ENCODE measurements around the gene UBTD2. TPM values are rescaled to one million over a fixed set of nuclear protein-coding genes. Genes with fewer than 3 reads are reported as not detected.
A peak's percentile ranks its signal among the peaks of the same experiment; 100 is the strongest.
"Not testable (repeated sequence)": the region's sequence is repeated elsewhere in the genome, so short reads cannot be mapped to it uniquely, and the experiment has no call there.

UBTD2 gene
- total RNA-seq, 1 donor from 2014 or later: 6.8 TPM

DNA sequence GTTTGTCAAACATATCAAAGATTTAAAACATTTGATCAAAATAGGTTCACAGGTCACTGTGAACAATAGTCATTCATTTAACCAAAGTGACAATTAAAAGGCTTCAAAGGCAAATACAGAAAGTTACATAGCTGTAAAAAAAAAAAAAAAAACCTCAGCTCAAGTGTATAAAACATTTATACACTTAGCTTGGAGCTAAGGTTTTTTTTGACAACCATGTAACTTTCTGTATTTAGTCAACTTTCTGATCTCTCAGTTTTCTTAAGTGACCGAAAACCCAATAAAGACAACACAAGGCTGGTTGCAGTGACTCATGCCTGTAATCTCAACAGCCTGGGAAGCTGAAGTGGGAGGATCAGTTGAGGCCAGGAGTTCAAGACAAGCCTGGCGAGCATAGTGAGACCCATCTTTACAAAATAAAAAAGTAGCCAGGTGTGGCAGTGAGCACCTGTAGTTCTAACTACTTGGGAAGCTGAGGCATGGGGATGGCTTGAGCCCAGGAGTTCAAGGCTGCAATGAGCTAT, 16.4 kb upstream of the UBTD2 start:
- TF ChIP-seq, protein P1, sequence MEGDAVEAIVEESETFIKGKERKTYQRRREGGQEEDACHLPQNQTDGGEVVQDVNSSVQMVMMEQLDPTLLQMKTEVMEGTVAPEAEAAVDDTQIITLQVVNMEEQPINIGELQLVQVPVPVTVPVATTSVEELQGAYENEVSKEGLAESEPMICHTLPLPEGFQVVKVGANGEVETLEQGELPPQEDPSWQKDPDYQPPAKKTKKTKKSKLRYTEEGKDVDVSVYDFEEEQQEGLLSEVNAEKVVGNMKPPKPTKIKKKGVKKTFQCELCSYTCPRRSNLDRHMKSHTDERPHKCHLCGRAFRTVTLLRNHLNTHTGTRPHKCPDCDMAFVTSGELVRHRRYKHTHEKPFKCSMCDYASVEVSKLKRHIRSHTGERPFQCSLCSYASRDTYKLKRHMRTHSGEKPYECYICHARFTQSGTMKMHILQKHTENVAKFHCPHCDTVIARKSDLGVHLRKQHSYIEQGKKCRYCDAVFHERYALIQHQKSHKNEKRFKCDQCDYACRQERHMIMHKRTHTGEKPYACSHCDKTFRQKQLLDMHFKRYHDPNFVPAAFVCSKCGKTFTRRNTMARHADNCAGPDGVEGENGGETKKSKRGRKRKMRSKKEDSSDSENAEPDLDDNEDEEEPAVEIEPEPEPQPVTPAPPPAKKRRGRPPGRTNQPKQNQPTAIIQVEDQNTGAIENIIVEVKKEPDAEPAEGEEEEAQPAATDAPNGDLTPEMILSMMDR (IDR thresholded peaks at IDR 0.05): no peak
- Histone ChIP-seq H3K27ac (no peak overlapping the region), H3K9me3 (no peaks in the 10 kb centered on the region), H3K27me3 (no peaks in the 10 kb centered on the region), H3K4me1 (peaks cover 0 to 5% of the 10 kb centered on the region in 2 donors), H3K4me3 (no peak overlapping the region), H3K36me3 (no peaks in the 10 kb centered on the region)
- intact Hi-C loops (cut with DNase I): no loop called here
- no peak for DNase-seq (ENCODE audit: low spot score in 2 of 2)

DNA sequence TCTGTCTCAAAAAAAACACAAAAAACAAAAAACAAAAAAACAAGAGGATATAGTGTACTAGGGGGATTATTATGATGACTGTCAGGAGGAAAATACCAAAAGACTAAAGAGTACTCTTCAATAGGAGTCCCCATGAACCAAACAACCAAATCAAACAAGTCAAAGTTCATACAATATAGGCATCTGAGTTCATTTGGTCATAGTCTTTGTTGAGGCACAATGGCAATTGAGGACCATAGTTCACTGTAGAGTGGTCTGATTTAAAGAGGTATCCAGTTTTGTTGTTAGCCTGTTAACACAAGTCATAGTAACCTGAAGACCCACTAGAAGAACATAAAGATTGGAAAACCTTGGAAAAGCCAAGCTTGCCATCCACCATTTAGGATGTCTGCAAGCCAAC, 11.3 kb upstream of the UBTD2 start:
- Histone ChIP-seq H3K36me3 (no peaks in the 10 kb centered on the region), H3K4me3 (no peak overlapping the region), H3K27ac (no peak overlapping the region), H3K27me3 (no peaks in the 10 kb centered on the region), H3K9me3 (no peaks in the 10 kb centered on the region), H3K4me1 (peaks cover 0 to 5% of the 10 kb centered on the region in 2 donors)
- no peak for DNase-seq (ENCODE audit: low spot score in 2 of 2)
- intact Hi-C loops (cut with DNase I): no loop called here
- TF ChIP-seq, protein P1 (IDR thresholded peaks at IDR 0.05): no peak

DNA sequence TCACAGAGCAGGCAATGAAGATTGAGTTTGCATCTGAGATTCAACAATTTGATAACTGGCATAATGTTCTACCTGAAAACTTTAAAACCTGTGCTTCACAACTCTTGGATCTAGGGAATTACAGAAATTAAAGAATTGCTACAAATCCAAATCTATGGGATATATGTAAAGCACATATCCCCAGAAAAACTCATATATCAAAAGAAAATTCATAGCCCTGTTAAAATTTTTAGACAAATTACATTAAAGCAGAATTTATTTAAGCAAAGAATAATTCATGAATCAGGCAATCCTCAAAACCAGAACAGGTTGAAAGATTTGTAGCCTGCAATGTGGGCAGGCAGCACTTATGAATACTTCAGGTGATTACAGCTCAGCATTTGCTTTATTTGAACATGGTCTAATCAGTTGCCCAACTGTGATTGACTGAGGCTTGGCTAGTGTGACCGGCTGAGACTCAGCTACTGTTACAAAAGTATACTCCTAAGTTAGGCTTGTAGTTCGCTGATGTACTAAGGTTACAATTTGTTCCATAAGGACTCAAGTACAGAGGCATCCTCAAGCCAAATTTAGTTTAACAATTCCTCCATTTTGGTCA, 10.3 kb upstream of the UBTD2 start:
- intact Hi-C loops (cut with DNase I): loop anchor here (1.0 kb wide), 1 partner anchor 187 kb away; no protein-coding TSS in a partner anchor
- H3K27ac ChIP-seq: no peak overlapping the region
- no peaks in the 10 kb centered on the region for H3K9me3 ChIP-seq
- H3K36me3 ChIP-seq: no peaks in the 10 kb centered on the region
- peaks cover 0 to 5% of the 10 kb centered on the region in 2 donors for H3K4me1 ChIP-seq
- TF ChIP-seq, protein P1 (IDR thresholded peaks at IDR 0.05): no peak
- no peaks in the 10 kb centered on the region for H3K27me3 ChIP-seq
- no peak overlapping the region for H3K4me3 ChIP-seq
- no peak for DNase-seq (ENCODE audit: low spot score in 2 of 2)

DNA sequence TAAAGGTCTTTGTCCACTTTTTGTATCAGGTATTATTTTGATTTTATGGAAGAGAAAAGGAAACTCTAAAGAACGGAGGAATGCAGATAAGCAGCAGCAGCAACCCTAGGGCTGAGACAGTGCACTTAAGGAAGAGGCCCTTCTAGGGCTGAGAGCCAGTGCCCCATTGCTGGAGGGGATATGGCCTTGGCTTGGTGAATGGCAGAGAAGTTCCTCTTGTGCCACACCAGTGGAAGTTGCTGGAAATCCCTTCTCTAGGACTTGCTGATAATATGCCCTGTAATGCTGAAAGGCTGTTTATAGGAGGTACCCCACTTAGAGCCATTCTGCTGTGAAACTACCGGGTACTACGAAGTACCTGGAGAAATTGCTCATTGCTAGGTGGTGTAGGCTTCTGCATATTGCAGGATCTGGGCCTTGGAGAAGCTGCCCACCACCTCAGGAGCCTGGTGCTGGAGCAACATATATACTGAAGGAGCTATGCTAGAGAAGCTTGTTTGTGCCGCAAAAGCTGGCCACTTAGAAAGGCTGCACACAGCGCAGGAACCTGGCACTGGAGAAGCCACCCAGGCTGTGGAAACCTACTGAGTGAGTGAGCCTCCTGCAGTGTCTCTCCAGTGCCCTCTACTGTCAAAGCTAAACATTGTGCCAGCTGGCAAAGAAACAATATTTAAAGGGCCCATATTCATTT, 9.6 kb upstream of the UBTD2 start:
- no peaks in the 10 kb centered on the region for H3K4me1 ChIP-seq
- no peak overlapping the region for H3K27ac ChIP-seq
- DNase-seq (ENCODE audit: low spot score in 2 of 2): peak in 1 of 2 donors; percentile 80
- H3K9me3 ChIP-seq: no peaks in the 10 kb centered on the region
- no peaks in the 10 kb centered on the region for H3K36me3 ChIP-seq
- no peaks in the 10 kb centered on the region for H3K27me3 ChIP-seq
- intact Hi-C loops (cut with DNase I): loop anchor here (1.0 kb wide), 1 partner anchor 186 kb away; no protein-coding TSS in a partner anchor
- TF ChIP-seq, protein P1 (IDR thresholded peaks at IDR 0.05): peak; percentile 66 to 80 (median 71)
- H3K4me3 ChIP-seq: no peak overlapping the region

DNA sequence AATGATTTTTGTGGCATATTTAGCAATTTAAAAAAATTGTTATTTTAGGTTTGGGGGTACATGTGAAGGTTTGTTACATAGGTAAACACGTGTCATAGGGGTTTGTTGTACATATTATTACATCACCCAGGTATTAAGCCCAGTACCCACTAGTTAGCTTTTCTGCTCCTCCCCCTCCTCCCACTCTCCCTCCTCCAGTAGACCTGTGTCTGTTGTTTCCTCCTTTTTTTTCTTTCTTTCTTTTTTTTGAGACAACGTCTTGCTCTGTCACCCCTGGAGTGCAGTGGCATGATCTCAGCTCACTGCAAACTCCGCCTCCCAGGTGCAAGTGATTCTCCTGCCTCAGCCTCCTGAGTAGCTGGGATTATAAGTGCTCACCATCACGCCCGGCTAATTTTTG, 8.3 kb upstream of the UBTD2 start:
- intact Hi-C loops (cut with DNase I); H3K27ac ChIP-seq; H3K4me1 ChIP-seq; H3K4me3 ChIP-seq; H3K27me3 ChIP-seq; DNase-seq (ENCODE audit: low spot score in 2 of 2); H3K9me3 ChIP-seq; H3K36me3 ChIP-seq: not testable (repeated sequence)

DNA sequence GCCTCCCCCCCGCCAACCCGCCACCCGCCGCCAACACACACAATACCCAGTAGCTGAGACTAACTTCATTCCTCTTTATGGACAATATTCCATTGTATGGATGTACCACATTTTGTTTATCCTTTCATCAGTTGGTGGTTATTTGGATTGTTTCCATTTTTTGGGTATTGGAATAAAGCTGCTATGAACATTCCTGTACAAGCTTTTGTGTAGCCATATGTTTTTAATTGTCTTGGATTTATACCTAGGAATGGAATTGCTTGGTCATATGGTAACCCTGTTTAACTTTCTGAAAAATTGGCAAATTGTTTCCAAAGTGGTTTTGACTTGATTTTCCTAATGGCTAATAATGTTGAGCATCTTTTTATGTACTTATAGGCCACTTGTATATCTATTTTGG, 4.9 kb upstream of the UBTD2 start:
- Histone ChIP-seq H3K4me1 (peaks cover 0 to 3% of the 10 kb centered on the region in 2 donors), H3K36me3 (no peaks in the 10 kb centered on the region), H3K9me3 (no peaks in the 10 kb centered on the region), H3K4me3 (no peak overlapping the region), H3K27ac (no peak overlapping the region), H3K27me3 (no peaks in the 10 kb centered on the region)
- no peak for DNase-seq (ENCODE audit: low spot score in 2 of 2)
- intact Hi-C loops (cut with DNase I): loop anchor here (10.0 kb wide), 3 partner anchors 624 to 1326 kb away; partner anchors contain the start of genes BNIP1 and BOD1
- TF ChIP-seq, protein P1 (IDR thresholded peaks at IDR 0.05): no peak

DNA sequence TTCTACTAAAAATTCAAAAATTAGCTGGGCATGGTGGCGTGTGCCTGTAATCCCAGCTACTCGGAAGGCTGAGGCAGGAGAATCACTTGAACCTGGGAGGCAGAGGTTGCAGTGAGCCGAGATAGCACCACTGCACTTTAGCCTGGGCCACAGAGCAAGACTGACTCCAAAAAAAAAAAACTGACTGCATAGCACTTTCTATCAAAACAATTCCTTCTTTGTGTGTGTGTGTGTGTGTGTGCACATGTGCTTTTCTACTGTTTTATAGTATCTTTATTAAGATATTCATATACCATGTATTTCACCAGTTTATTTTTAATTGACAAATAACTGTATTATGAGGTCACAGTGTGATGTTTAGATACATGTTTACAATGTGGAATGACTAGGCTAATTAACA, 3.6 kb upstream of the UBTD2 start:
- H3K27ac ChIP-seq; H3K27me3 ChIP-seq; H3K4me3 ChIP-seq; H3K4me1 ChIP-seq; H3K9me3 ChIP-seq; DNase-seq (ENCODE audit: low spot score in 2 of 2); H3K36me3 ChIP-seq: not testable (repeated sequence)
- intact Hi-C loops (cut with DNase I): loop anchor here (10.0 kb wide), 3 partner anchors 622 to 1328 kb away; partner anchors contain the start of genes BNIP1 and BOD1

All from ascending aorta (tissue), 2 donors.